PC-9 (cell line): ENCODE data around the gene LAGE3. TPM values are rescaled to one million over a fixed set of nuclear protein-coding genes. Genes with fewer than 3 reads are reported as not detected.

ENCODE experiments used
- BruUV-seq: library from RNA; stranded (reverse); fragments of 400-500 nt; replicated peaks from 2 replicates; lab custom pipeline; 2021; lab: Mats Ljungman, UMichigan
- CTCF ChIA-PET: fragments of 300-600 bp; sonication (Branson Sonifier 250); formaldehyde crosslinking; loops from one replicate; lab custom pipeline; 2022; ENCODE audit warnings: antibody characterized with exemption; lab: Charles Lee
- POLR2A ChIA-PET: fragments of 300-600 bp; sonication (Branson Sonifier 250); formaldehyde crosslinking; loops from one replicate; lab custom pipeline; 2022; ENCODE audit warnings: antibody characterized with exemption; ENCODE audit not compliant: unreplicated experiment; lab: Charles Lee
- DNase-seq, 2 experiments: peaks; one replicate each; pipeline versions ENCODE4 v3.0.0 to v3.0.0-alpha.2; 2015 to 2022; ENCODE audit warnings: mixed read lengths in 1 of 2
- H2AFZ ChIP-seq: fragments of 200-600 bp; sonication (generic); 2 replicates; pipeline ENCODE4 v1.8.1; 2017; ENCODE audit warnings: antibody characterized with exemption
- H3F3A ChIP-seq: fragments of 200-600 bp; sonication (generic); 2 replicates; pipeline ENCODE4 v1.8.1; 2017; ENCODE audit warnings: antibody characterized with exemption, mild to moderate bottlenecking, low read depth; ENCODE audit not compliant: insufficient read depth
- H3K27ac ChIP-seq: fragments of 200-600 bp; sonication (generic); 2 replicates; pipeline ENCODE4 v1.6.1; 2016; ENCODE audit warnings: mixed run types
- H3K27me3 ChIP-seq: fragments of 200-600 bp; sonication (generic); 2 replicates; pipeline ENCODE4 v1.6.1; 2016; ENCODE audit warnings: low read depth, mixed run types; ENCODE audit not compliant: insufficient read depth
- H3K36me3 ChIP-seq: fragments of 200-600 bp; sonication (generic); 2 replicates; pipeline ENCODE4 v1.6.1; 2016; ENCODE audit warnings: low read depth, mixed run types
- H3K4me1 ChIP-seq: fragments of 200-600 bp; sonication (generic); replicated peaks from 2 replicates; pipeline ENCODE4 v1.6.1; 2016; ENCODE audit warnings: mixed run types; ENCODE audit not compliant: insufficient read depth
- H3K4me2 ChIP-seq: fragments of 200-600 bp; sonication (generic); 2 replicates; pipeline ENCODE4 v1.6.1; 2017; ENCODE audit warnings: mixed run types
- H3K4me3 ChIP-seq: fragments of 200-600 bp; sonication (generic); 2 replicates; pipeline ENCODE4 v1.6.1; 2016; ENCODE audit warnings: mixed run types
- H3K79me2 ChIP-seq: fragments of 200-600 bp; sonication (generic); 2 replicates; pipeline ENCODE4 v1.6.1; 2017; ENCODE audit warnings: low read depth, mixed run types
- H3K9me2 ChIP-seq: fragments of 200-600 bp; sonication (generic); 2 replicates; pipeline ENCODE4 v1.8.1; 2017; ENCODE audit warnings: mild to moderate bottlenecking; ENCODE audit not compliant: insufficient read depth
- H3K9me3 ChIP-seq: fragments of 200-600 bp; sonication (generic); 2 replicates; pipeline ENCODE4 v1.8.1; 2016; ENCODE audit warnings: low read depth; ENCODE audit not compliant: insufficient read depth
- H4K20me1 ChIP-seq: fragments of 200-600 bp; sonication (generic); 2 replicates; pipeline ENCODE4 v1.8.1; 2017; ENCODE audit not compliant: insufficient read depth
- CTCF ChIP-seq: fragments of 200-600 bp; sonication (generic); conservative IDR thresholded peaks from 2 replicates; pipeline ENCODE4 v1.6.1; 2017; ENCODE audit warnings: mixed run types, antibody characterized with exemption, mild to moderate bottlenecking, moderate library complexity
- EZH2 ChIP-seq: fragments of 200-600 bp; sonication (generic); IDR thresholded peaks from 2 replicates; pipeline ENCODE4 v1.8.0; 2017; ENCODE audit warnings: antibody characterized with exemption, low read depth
- intact Hi-C: fragments of 100-400 bp; cut with micrococcal nuclease; formaldehyde crosslinking; loops from one replicate; pipeline ENCODE4 v1.10.0; 2022; ENCODE audit not compliant: unreplicated experiment
- total RNA-seq: library from RNA; stranded (reverse); gene quantifications from 2 replicates; pipeline ENCODE4 v1.2.3, GENCODE V29; 2021

The LAGE3 gene
- total RNA-seq, 1 experiment from 2014 or later = 63.9 TPM

- no peaks in the 10 kb centered on the region for H3K9me3 ChIP-seq
- no peak overlapping the region for H3K4me3 ChIP-seq
- no peak for TF ChIP-seq EZH2
- TF ChIP-seq CTCF = no peak
- no peaks in the 10 kb centered on the region for H4K20me1 ChIP-seq
- no peaks in the 10 kb centered on the region for H3K4me1 ChIP-seq
- no peaks in the 10 kb centered on the region for H3K79me2 ChIP-seq
- no peak overlapping the region for H3K4me2 ChIP-seq
- CTCF ChIA-PET = no interaction called here
- H3K27ac ChIP-seq = no peak overlapping the region
- H3K9me2 ChIP-seq = no peaks in the 10 kb centered on the region
- H3F3A ChIP-seq = no peaks in the 10 kb centered on the region
- no peak overlapping the region for H2AFZ ChIP-seq
- no peaks in the 10 kb centered on the region for H3K27me3 ChIP-seq
- no peak for DNase-seq
- POLR2A ChIA-PET = no interaction called here
- BruUV-seq = no TSS peak
- no peaks in the 10 kb centered on the region for H3K36me3 ChIP-seq
- intact Hi-C loops = no loop called here
These were observed 8.6 kb downstream of the LAGE3 start for GRCh38 chrX:154470434-154470833.

DNA sequence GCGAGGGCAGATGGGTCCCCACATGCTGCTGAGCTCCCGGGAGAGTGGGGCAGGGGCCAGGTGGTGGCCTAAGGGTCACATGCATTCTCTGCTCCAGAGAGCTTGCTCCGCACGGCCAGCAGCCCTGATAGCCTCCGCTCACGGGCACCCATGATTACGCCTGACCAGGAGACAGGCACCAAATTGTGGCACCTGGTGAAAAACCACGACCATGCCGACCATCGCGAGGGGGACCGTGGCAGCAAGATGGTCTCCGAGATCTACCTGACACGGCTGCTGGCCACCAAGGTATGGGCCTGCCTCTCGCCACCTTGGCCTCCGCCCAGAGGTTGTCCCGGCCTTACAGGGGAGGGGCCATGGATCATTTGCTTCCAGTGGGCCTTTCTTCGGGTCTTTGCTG lies 9.2 kb downstream of the LAGE3 start:
- TF ChIP-seq EZH2 = no peak
- TF ChIP-seq CTCF = no peak
- DNase-seq = no peak
- H3K4me3 ChIP-seq = no peak overlapping the region
- H3K4me1 ChIP-seq = no peaks in the 10 kb centered on the region
- H3K79me2 ChIP-seq = no peaks in the 10 kb centered on the region
- no peaks in the 10 kb centered on the region for H3K9me2 ChIP-seq
- ChIA-PET POLR2A (no interaction called here), CTCF (no interaction called here)
- no TSS peak for BruUV-seq
- no peak overlapping the region for H2AFZ ChIP-seq
- intact Hi-C loops = no loop called here
- H3K36me3 ChIP-seq = no peaks in the 10 kb centered on the region
- H3K27me3 ChIP-seq = no peaks in the 10 kb centered on the region
- no peaks in the 10 kb centered on the region for H4K20me1 ChIP-seq
- H3K27ac ChIP-seq = no peak overlapping the region
- H3K4me2 ChIP-seq = no peak overlapping the region
- no peaks in the 10 kb centered on the region for H3K9me3 ChIP-seq
- no peaks in the 10 kb centered on the region for H3F3A ChIP-seq

DNA sequence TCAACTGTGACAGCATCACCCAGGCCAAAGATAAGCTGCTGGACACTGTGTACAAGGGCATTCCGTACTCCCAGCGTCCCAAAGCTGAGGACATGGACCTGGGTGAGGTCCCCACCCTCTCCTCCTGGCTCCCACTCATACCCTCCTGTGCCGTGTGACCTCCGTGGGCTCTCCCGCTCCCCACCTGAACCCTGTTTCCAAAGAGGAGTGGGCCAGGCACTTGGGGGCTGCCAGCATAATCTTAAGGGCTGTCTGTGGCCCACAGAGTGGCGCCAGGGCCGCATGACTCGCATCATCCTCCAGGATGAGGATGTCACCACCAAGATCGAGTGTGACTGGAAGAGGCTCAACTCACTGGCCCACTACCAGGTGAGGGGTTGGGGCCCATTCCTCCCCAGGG lies 10.0 kb downstream of the LAGE3 start:
- Histone ChIP-seq H3K9me3 (no peaks in the 10 kb centered on the region), H4K20me1 (no peaks in the 10 kb centered on the region), H3K4me2 (no peak overlapping the region), H3F3A (no peaks in the 10 kb centered on the region), H3K79me2 (no peaks in the 10 kb centered on the region), H3K4me1 (no peaks in the 10 kb centered on the region), H3K27me3 (no peaks in the 10 kb centered on the region), H3K9me2 (no peaks in the 10 kb centered on the region), H2AFZ (no peak overlapping the region), H3K4me3 (no peak overlapping the region), H3K36me3 (no peaks in the 10 kb centered on the region), H3K27ac (no peak overlapping the region)
- no TSS peak for BruUV-seq
- DNase-seq = no peak
- TF ChIP-seq CTCF = no peak
- TF ChIP-seq EZH2 = no peak
- intact Hi-C loops = no loop called here
- ChIA-PET POLR2A (no interaction called here), CTCF (no interaction called here)
